NCI-H2107 treated with DMSO at 0.1 percent for 48 hours (cell line): ENCODE measurements around the gene FRS3.
"Not testable (repeated sequence)": the region's sequence is repeated elsewhere in the genome, so short reads cannot be mapped to it uniquely, and the experiment has no call there.

ENCODE experiments used
- DNase-seq: peaks from one replicate; lab custom pipeline; 2025; ENCODE audit not compliant: unreplicated experiment; lab: John Stamatoyannopoulos, UW

Gene FRS3

GRCh38 chr6:41779788-41780550 lies at the start of gene FRS3:
FRS3 (minus strand) TSS chr6:41779900; CDS start chr6:41776987, 2,913 bp downstream.
- peak; percentile 33 for DNase-seq

GRCh38 chr6:41826343-41827022 lies 46.8 kb upstream of the FRS3 start:
- DNase-seq, result no peak

- no peak for DNase-seq
Observed at GRCh38 chr6:41824571-41825569, 45.2 kb upstream of the FRS3 start.

GRCh38 chr6:41823178-41823577 lies 43.5 kb upstream of the FRS3 start:
- no peak for DNase-seq

- DNase-seq, result no peak
Observed at GRCh38 chr6:41822021-41822420, 42.3 kb upstream of the FRS3 start.

GRCh38 chr6:41821266-41821665 lies 41.6 kb upstream of the FRS3 start:
- DNase-seq, result no peak

GRCh38 chr6:41818271-41819054 lies 38.8 kb upstream of the FRS3 start:
- no peak for DNase-seq

- no peak for DNase-seq
Observed at GRCh38 chr6:41815587-41815986, 35.9 kb upstream of the FRS3 start.

GRCh38 chr6:41814629-41815028 lies 34.9 kb upstream of the FRS3 start:
- no peak for DNase-seq

- no peak for DNase-seq
Observed at GRCh38 chr6:41813956-41814355, 34.3 kb upstream of the FRS3 start.

GRCh38 chr6:41813469-41813868 lies 33.8 kb upstream of the FRS3 start:
- DNase-seq, result no peak

- DNase-seq, result not testable (repeated sequence)
Observed at GRCh38 chr6:41811946-41812345, 32.2 kb upstream of the FRS3 start.

GRCh38 chr6:41811095-41811494 lies 31.4 kb upstream of the FRS3 start:
- DNase-seq, result no peak

- no peak for DNase-seq
Observed at GRCh38 chr6:41805830-41806774, 26.4 kb upstream of the FRS3 start.

GRCh38 chr6:41801380-41801779 lies 21.7 kb upstream of the FRS3 start:
- DNase-seq, result no peak

GRCh38 chr6:41799559-41799911 lies 19.8 kb upstream of the FRS3 start:
- DNase-seq, result no peak

- DNase-seq, result no peak
Observed at GRCh38 chr6:41798901-41799558, 19.3 kb upstream of the FRS3 start.

GRCh38 chr6:41796474-41796873 lies 16.8 kb upstream of the FRS3 start:
- DNase-seq, result no peak

GRCh38 chr6:41791984-41792383 lies 12.3 kb upstream of the FRS3 start:
- DNase-seq, result no peak
